Fibroblast of skin of left quadriceps (primary cell): ENCODE measurements around the gene ING5.
"Not testable (repeated sequence)": the region's sequence is repeated elsewhere in the genome, so short reads cannot be mapped to it uniquely, and the experiment has no call there.

Experiments
- DNase-seq, 2 experiments: peaks; one replicate each; pipeline ENCODE4 v3.0.0-alpha.2; 2013; ENCODE audit warnings: low read depth in 2 of 2

ING5 gene

GRCh38 chr2:241701399-241702154 lies at the start of gene ING5:
ING5 (plus strand) TSS chr2:241702039; CDS start chr2:241702066, 27 bp downstream.
- peak; percentile 84 to 86 for DNase-seq

GRCh38 chr2:241652142-241652541 lies 49.7 kb upstream of the ING5 start:
- no peak for DNase-seq

- DNase-seq, result no peak
Measured at GRCh38 chr2:241652722-241653121, 49.1 kb upstream of the ING5 start.

- no peak for DNase-seq
Measured at GRCh38 chr2:241653210-241653750, 48.6 kb upstream of the ING5 start.

GRCh38 chr2:241654551-241654950 lies 47.3 kb upstream of the ING5 start:
- no peak for DNase-seq

GRCh38 chr2:241655516-241656189 lies 46.2 kb upstream of the ING5 start:
- no peak for DNase-seq

GRCh38 chr2:241656190-241656741 lies 45.6 kb upstream of the ING5 start:
- DNase-seq, result no peak

- DNase-seq, result no peak
Measured at GRCh38 chr2:241657786-241658254, 44.0 kb upstream of the ING5 start.

GRCh38 chr2:241658296-241658695 lies 43.5 kb upstream of the ING5 start:
- DNase-seq, result no peak

GRCh38 chr2:241659150-241659739 lies 42.6 kb upstream of the ING5 start:
- peak; percentile 39 to 46 for DNase-seq

GRCh38 chr2:241660593-241661213 lies 41.1 kb upstream of the ING5 start:
- DNase-seq, result no peak

GRCh38 chr2:241662731-241663130 lies 39.1 kb upstream of the ING5 start:
- not testable (repeated sequence) for DNase-seq

GRCh38 chr2:241665731-241666440 lies 36.0 kb upstream of the ING5 start:
- DNase-seq, result no peak

GRCh38 chr2:241666627-241667400 lies 35.0 kb upstream of the ING5 start:
- no peak for DNase-seq

- no peak for DNase-seq
Measured at GRCh38 chr2:241668354-241668753, 33.5 kb upstream of the ING5 start.

- no peak for DNase-seq
Measured at GRCh38 chr2:241668839-241669238, 33.0 kb upstream of the ING5 start.

- DNase-seq, result no peak
Measured at GRCh38 chr2:241670333-241671110, 31.3 kb upstream of the ING5 start.

- DNase-seq, result no peak
Measured at GRCh38 chr2:241671457-241672240, 30.2 kb upstream of the ING5 start.
